CD4-positive, alpha-beta T cell treated with Interleukin-15 for 4 hours (primary cell): Measurements from ENCODE around the gene TMC8.
"Not testable (repeated sequence)": the region's sequence is repeated elsewhere in the genome, so short reads cannot be mapped to it uniquely, and the experiment has no call there.

Source experiments
- DNase-seq: peaks from one replicate; pipeline ENCODE4 v3.0.0-alpha.2; 2020; ENCODE audit warnings: low spot score

The TMC8 gene

DNA sequence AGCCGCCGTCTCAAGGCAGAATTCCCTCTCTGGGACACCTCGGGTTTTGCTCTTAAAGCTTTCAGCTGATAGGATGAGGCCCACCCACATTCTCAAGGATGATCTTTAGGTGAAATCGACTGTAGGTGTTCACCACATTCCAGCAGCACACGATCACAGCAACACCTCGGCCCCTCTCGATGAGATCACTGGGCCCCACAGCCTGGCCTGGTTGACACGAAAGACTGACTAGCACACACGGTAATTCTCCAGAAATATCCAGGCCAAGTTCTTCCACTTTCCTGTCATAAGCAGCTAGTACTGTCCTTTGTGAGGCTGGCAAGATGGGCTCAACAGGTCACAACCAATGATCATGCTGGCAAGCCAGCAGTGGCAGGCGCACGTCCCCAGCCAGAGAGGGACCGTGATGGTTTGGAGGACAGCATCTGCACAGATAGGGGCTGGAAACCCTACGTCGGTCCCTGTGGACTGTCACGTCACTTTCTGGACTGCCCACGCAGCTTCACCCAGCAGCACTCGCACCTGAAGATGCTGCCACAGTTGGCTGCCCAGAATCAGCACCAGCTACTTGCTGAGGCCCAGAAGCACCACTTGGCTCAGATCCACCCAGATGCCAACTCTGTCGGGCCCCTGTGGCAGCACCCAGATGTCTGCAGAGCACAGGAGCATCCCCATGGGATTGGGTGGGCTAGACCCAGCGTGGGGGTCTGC, 19.4 kb upstream of the TMC8 start:
- no peak for DNase-seq

DNA sequence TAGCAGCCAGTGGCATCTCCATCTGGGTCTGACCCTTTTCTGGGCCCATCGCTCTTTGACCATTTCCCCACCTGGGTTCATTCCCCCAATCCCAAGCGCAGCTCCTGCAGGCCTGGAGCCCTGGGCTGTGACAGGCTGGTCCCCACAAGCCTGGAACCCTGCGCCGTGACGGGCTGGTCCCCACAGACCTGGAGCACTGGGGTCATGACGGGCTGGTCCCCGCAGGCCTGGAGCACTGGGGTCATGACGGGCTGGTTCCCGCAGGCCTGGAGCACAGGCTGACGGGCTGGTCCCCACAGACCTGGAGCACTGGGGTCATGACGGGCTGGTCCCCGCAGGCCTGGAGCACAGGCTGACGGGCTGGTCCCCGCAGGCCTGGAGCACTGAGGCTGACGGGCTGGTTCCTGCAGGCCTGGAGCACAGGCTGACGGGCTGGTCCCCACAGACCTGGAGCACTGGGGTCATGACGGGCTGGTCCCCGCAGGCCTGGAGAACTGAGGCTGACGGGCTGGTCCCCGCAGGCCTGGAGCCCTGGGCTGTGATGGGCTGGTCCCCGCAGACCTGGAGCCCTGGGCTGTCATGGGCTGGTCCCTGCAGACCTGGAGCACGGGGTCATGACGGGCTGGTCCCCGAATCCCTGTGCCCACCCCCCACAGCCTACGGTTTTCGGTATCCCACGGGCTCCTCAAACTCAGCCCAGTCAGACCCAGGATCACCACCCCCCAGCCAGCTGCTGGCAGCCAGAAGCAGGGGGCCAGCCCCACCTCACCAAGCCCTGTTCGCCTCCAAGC, 18.6 kb upstream of the TMC8 start:
- no peak for DNase-seq

DNA sequence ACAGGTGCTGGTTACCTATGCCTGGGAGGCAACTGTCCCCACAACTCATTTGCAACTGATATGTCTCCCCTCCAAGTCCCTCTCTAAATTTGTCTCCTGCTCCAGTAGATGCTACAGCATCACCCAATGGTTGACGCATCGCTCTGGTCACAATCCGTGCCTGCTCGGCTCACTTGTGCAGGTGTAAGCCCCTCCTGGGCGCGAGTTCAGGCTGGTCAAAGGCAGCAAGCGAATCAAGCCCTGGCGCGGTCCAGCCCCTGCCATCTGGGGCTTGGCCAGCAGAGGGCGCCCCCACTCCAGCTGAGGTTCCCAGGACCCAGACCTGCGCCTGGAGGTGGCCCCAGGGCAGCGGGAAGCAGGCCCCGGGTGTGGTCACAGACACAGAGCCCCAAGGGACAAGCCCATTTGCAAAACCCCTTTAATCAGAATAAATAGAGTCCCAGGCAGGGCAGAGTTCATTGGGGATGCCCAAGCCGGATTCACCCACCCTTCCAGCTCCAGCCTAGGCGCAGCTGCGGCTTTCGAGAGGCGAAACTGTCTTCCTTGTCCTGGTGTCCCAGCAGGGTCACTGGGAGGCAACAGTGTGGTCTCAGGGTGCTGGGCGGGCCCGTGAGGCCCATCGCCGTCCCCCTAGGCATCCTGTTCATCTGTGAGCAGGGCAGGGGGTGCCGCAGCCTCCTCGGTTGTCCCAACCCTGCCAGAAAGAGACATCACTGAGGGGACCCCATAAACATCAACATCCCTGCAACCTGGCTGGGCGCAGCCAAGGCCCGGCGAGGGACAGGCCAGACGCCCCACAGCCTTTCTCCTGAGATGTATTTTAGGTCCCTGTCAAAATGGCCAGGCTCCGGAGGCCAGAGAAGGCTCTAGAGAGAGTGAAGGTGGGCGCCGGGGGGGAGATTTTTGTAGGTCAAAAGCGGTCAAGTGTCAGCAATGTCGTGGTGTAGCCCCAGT, 17.8 kb upstream of the TMC8 start:
- DNase-seq = peak; percentile 78

- peak; percentile 43 for DNase-seq
Observed at GRCh38 chr17:78113804-78114785, 16.5 kb upstream of the TMC8 start.

GRCh38 chr17:78114831-78115723, 15.5 kb upstream of the TMC8 start:
- no peak for DNase-seq

GRCh38 chr17:78115803-78116202, 14.8 kb upstream of the TMC8 start:
- DNase-seq = not testable (repeated sequence)

GRCh38 chr17:78116411-78116810, 14.2 kb upstream of the TMC8 start:
- no peak for DNase-seq

GRCh38 chr17:78117027-78117981, 13.3 kb upstream of the TMC8 start:
- no peak for DNase-seq

DNA sequence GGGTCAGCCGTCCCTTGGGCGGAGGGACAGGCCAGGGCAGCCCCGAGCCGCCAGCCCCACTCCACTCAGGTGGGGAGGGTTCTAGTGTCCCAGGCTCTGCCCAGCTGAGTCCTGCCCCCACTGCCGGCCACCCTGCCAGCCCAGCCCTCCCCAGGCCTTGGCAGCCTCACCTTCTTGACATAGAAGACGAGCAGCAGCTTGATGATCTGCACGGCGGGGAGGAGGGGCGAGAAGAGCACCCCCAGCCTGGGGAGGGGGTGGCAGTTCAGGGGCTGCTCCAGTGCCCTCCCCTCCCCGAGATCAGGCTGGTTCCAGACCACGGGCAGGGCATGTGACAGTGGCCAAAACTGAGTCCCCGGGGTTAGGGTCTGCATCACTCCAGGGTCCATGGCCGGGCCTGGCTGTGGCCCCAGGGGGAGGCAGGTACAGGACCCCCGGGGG, 11.8 kb upstream of the TMC8 start:
- DNase-seq = no peak

- no peak for DNase-seq
Observed at GRCh38 chr17:78120537-78120936, 10.0 kb upstream of the TMC8 start.

GRCh38 chr17:78120971-78121800, 9.4 kb upstream of the TMC8 start:
- DNase-seq = peak; percentile 67

DNA sequence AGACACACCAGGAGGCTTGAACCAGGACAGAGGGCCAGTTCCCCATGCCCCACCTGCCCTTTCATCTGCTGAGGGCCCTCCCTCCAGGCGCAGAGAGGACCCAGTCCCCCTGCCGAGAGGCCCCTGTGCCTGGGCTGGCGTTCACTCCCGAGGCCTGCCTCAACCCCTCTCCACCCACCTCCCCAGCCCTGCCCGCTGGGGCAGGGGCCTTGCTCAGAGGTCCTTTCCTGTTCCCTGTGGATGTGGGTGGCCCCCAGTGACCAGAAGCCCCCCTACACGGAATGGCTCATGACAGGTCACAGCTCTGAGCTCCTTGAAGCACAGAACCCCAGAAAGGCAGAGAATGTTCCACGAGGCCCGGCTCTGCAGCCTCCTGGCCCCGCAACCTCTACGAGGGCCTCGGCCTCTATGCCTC, 8.8 kb upstream of the TMC8 start:
- DNase-seq = no peak

GRCh38 chr17:78122216-78122930, 8.2 kb upstream of the TMC8 start:
- no peak for DNase-seq

GRCh38 chr17:78122931-78123249, 7.7 kb upstream of the TMC8 start:
- no peak for DNase-seq

DNA sequence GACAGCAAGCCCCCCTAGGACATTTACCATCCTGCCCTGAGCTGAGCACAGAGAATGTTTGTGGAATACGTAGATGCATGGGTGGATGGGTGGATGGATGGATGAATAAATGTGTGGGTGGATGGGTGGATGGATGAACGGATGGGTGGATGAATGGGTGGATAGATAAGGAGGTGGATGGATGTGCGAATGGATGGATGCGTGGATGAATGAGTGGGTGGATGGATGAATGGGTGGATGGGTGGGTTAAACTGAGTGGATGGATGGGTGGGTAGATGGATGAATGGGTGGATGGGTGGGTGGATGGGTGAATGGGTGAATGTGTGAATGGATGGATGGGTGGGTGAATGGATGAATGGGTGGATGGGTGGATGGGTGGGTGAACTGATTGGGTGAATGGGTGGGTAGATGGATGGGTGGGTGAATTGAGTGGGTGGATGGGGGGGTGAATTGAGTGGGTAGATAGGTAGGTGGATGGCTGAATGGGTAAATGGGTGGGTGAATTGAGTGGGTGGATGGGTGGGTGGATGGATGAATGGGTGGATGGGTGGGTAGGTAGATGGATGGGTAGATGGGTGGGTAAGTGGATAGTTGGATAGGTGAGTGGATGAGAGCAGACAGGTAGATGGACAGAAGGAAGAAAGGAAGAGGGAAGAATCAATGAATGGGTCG, 7.2 kb upstream of the TMC8 start:
- DNase-seq = no peak

- DNase-seq = no peak
Observed at GRCh38 chr17:78124081-78124835, 6.3 kb upstream of the TMC8 start.
